Effector memory CD8-positive, alpha-beta T cell (primary cell): ENCODE results near the gene CDHR1.
A peak's percentile ranks its signal among the peaks of the same experiment; 100 is the strongest.
"Not testable (repeated sequence)": the region's sequence is repeated elsewhere in the genome, so short reads cannot be mapped to it uniquely, and the experiment has no call there.

Experiments
- ATAC-seq: fragments of 150-1000 bp; cut with Tn5 transposase; replicated peaks from 2 replicates; pipeline ENCODE4 v1.10.0; 2021; ENCODE audit warnings: mild to moderate bottlenecking, moderate library complexity
- DNase-seq, 3 experiments: peaks; one replicate each; pipeline ENCODE4 v3.0.0; 2021
- H3K27ac Mint-ChIP-seq, 2 donors: one replicate each; pipeline ENCODE4 v1.8.0; 2022; ENCODE audit warnings: mild to moderate bottlenecking in 2 of 2, mixed read lengths in 2 of 2, moderate library complexity in 2 of 2
- H3K27me3 Mint-ChIP-seq, 2 donors: one replicate each; pipeline ENCODE4 v1.8.0; 2022; ENCODE audit warnings: mixed read lengths in 2 of 2
- H3K36me3 Mint-ChIP-seq: one replicate; pipeline ENCODE4 v1.8.0; 2022; ENCODE audit warnings: mild to moderate bottlenecking, moderate library complexity, mixed read lengths; ENCODE audit not compliant: insufficient read depth
- H3K4me1 Mint-ChIP-seq, 2 donors: one replicate each; pipeline ENCODE4 v1.8.0; 2022; ENCODE audit warnings: low read depth in 2 of 2, mixed read lengths in 2 of 2
- H3K4me3 Mint-ChIP-seq, 2 donors: one replicate each; pipeline ENCODE4 v1.8.0; 2022; ENCODE audit warnings: mild to moderate bottlenecking in 2 of 2, mixed read lengths in 2 of 2, moderate library complexity in 2 of 2
- H3K9me3 Mint-ChIP-seq, 2 donors: one replicate each; pipeline ENCODE4 v1.8.0; 2022; ENCODE audit warnings: mixed read lengths in 2 of 2

Gene CDHR1

GRCh38 chr10:84178160-84178609, 16.2 kb upstream of the CDHR1 start:
- Mint-ChIP-seq H3K4me1 (peaks cover 8 to 9% of the 10 kb centered on the region in 2 donors), H3K4me3 (no peak overlapping the region), H3K27ac (no peak overlapping the region), H3K36me3 (no peaks in the 10 kb centered on the region), H3K27me3 (no peaks in the 10 kb centered on the region), H3K9me3 (no peaks in the 10 kb centered on the region)
- DNase-seq = no peak
- no peak for ATAC-seq

DNA sequence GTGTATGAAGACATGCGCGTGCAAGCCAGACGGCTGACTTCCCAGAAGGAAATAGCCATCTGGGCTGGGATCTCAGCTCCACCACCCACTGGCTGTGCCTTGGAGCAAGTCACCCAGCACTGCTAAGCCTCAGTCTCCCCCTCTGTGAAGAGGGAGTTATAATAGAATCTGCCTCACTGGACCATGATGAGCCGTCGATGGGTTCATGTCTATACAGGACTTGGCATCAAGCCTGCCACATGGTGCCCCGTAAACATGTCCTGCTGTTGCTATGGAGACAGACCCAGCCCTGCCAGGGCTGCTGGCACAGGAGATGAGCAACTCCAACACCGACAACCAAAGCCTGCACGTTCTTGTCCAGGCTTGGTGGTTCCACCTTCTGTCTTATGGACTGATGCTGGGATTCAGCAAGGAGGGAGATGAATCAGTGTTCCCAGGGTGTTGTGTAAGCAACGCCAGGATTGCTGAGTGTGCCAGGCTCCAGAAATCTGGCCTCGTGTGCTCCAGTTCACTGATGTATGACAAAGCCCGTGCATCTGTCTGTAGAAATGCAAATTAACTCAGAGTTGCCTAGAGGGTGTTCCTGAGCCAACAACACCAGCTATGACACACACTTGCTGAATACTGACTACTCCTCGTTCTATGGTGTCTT, 15.2 kb upstream of the CDHR1 start:
- ATAC-seq (peak; percentile 62), DNase-seq (peak in 2 of 3 experiments; percentile 63 to 66)
- Mint-ChIP-seq H3K27ac (no peak overlapping the region), H3K27me3 (no peaks in the 10 kb centered on the region), H3K9me3 (no peaks in the 10 kb centered on the region), H3K4me1 (peaks cover 8 to 9% of the 10 kb centered on the region in 2 donors), H3K4me3 (no peak overlapping the region), H3K36me3 (no peaks in the 10 kb centered on the region)

- peaks cover 14 to 16% of the 10 kb centered on the region in 2 donors for H3K4me1 Mint-ChIP-seq
- not testable (repeated sequence) for H3K27ac Mint-ChIP-seq, H3K9me3 Mint-ChIP-seq, ATAC-seq, DNase-seq, H3K27me3 Mint-ChIP-seq, H3K36me3 Mint-ChIP-seq, H3K4me3 Mint-ChIP-seq
These were observed 14.0 kb upstream of the CDHR1 start for GRCh38 chr10:84180386-84180785.

- Mint-ChIP-seq H3K36me3 (no peaks in the 10 kb centered on the region), H3K9me3 (no peaks in the 10 kb centered on the region), H3K27ac (no peak overlapping the region), H3K27me3 (no peaks in the 10 kb centered on the region), H3K4me3 (no peak overlapping the region), H3K4me1 (peaks cover 10 to 12% of the 10 kb centered on the region in 2 donors)
- ATAC-seq = no peak
- DNase-seq = no peak
These were observed 12.7 kb upstream of the CDHR1 start for GRCh38 chr10:84181631-84182030.

DNA sequence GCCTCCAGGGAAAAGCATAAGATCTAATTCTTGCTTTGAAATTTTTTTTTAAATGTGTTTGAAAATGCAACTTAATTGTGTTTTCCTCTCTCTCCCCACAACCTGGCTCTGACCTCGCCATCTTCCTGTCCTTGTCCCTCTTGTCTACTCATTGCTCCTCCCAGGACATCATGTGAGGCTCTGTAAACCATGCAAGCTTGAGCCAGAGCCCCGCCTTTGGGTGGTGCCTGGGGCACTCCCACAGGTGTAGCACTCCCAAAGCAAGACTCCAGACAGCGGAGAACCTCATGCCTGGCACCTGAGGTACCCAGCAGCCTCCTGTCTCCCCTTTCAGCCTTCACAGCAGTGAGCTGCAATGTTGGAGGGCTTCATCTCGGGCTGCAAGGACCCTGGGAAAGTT, 9.8 kb upstream of the CDHR1 start:
- no peaks in the 10 kb centered on the region for H3K36me3 Mint-ChIP-seq
- H3K4me3 Mint-ChIP-seq = no peak overlapping the region
- peaks cover 6 to 7% of the 10 kb centered on the region in 2 donors for H3K4me1 Mint-ChIP-seq
- ATAC-seq (no peak), DNase-seq (no peak)
- no peaks in the 10 kb centered on the region for H3K27me3 Mint-ChIP-seq
- no peaks in the 10 kb centered on the region for H3K9me3 Mint-ChIP-seq
- H3K27ac Mint-ChIP-seq = no peak overlapping the region

- H3K4me3 Mint-ChIP-seq = no peak overlapping the region
- no peak overlapping the region for H3K27ac Mint-ChIP-seq
- peaks cover 11 to 13% of the 10 kb centered on the region in 2 donors for H3K4me1 Mint-ChIP-seq
- no peak for ATAC-seq
- H3K36me3 Mint-ChIP-seq = peaks cover 2% of the 10 kb centered on the region
- no peak for DNase-seq
- no peaks in the 10 kb centered on the region for H3K27me3 Mint-ChIP-seq
- no peaks in the 10 kb centered on the region for H3K9me3 Mint-ChIP-seq
These were observed 8.7 kb upstream of the CDHR1 start for GRCh38 chr10:84185526-84186175.

GRCh38 chr10:84188815-84189214, 5.5 kb upstream of the CDHR1 start:
- DNase-seq (no peak), ATAC-seq (no peak)
- no peaks in the 10 kb centered on the region for H3K27me3 Mint-ChIP-seq
- H3K36me3 Mint-ChIP-seq = peaks cover 2% of the 10 kb centered on the region
- no peak overlapping the region for H3K27ac Mint-ChIP-seq
- no peaks in the 10 kb centered on the region for H3K9me3 Mint-ChIP-seq
- no peak overlapping the region for H3K4me3 Mint-ChIP-seq
- peaks cover 25 to 31% of the 10 kb centered on the region in 2 donors for H3K4me1 Mint-ChIP-seq

- Mint-ChIP-seq H3K4me1 (peaks cover 21 to 30% of the 10 kb centered on the region in 2 donors), H3K27me3 (no peaks in the 10 kb centered on the region), H3K36me3 (peaks cover 2% of the 10 kb centered on the region), H3K9me3 (no peaks in the 10 kb centered on the region), H3K27ac (no peak overlapping the region), H3K4me3 (no peak overlapping the region)
- DNase-seq (no peak), ATAC-seq (peak; percentile 21)
These were observed 3.7 kb upstream of the CDHR1 start for GRCh38 chr10:84190621-84191020.

DNA sequence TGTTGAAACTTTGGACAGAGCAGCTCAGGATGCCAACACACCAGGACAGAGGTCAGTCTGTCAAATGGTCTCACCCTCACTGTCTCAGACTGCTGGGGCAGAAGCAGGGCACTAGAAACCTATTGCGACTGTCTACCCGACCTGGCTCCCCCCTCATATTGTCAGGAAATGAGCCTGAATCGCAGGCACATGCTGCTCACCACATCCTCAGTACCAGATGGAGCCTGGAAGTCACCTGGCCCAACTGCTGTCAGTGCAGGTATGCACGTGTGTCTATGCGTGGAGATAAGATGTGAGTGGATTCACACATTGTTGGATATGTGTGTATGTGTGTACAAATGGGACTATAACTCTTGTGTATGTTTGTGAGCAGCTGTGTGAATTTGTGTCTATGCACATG, 3.2 kb upstream of the CDHR1 start:
- Mint-ChIP-seq H3K4me1 (peaks cover 23 to 35% of the 10 kb centered on the region in 2 donors), H3K27me3 (no peaks in the 10 kb centered on the region), H3K27ac (no peak overlapping the region), H3K9me3 (no peaks in the 10 kb centered on the region), H3K36me3 (peaks cover 2% of the 10 kb centered on the region), H3K4me3 (peak overlapping the region; percentile 1 to 54)
- ATAC-seq = peak; percentile 77
- peak in 2 of 3 experiments; percentile 27 to 32 for DNase-seq

DNA sequence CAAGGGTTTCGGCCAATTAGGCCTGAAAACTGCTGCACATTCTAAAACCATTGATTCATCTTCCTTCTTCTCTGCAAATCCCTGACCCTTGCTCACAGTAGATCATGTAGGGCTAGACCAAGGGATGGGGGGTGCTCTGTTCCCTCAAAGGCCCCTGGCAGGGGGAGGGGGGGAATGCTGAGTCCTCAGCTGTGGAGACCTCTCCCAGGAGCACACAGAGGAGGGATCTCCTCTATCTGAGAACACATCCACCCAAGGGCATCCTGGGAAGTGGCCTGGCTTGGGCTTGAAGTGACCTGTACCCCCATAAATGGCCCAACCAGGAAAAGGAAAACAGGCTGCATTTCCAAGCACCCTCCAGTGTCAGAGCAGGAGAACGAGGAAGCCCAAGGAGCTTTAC, 1.0 kb upstream of the CDHR1 start:
- ATAC-seq = no peak
- Mint-ChIP-seq H3K27me3 (no peaks in the 10 kb centered on the region), H3K36me3 (peaks cover 2% of the 10 kb centered on the region), H3K4me1 (peaks cover 23 to 36% of the 10 kb centered on the region in 2 donors), H3K27ac (no peak overlapping the region), H3K9me3 (no peaks in the 10 kb centered on the region), H3K4me3 (peak overlapping the region in 1 of 2 donors; percentile 40)
- no peak for DNase-seq

- H3K4me3 Mint-ChIP-seq = peak overlapping the region; percentile 72 to 75
- no peak overlapping the region for H3K27ac Mint-ChIP-seq
- no peaks in the 10 kb centered on the region for H3K27me3 Mint-ChIP-seq
- no peaks in the 10 kb centered on the region for H3K9me3 Mint-ChIP-seq
- peaks cover 2% of the 10 kb centered on the region for H3K36me3 Mint-ChIP-seq
- ATAC-seq = no peak
- H3K4me1 Mint-ChIP-seq = peaks cover 23 to 36% of the 10 kb centered on the region in 2 donors
- DNase-seq = no peak
These were observed 402 bp upstream of the CDHR1 start for GRCh38 chr10:84193846-84194423.

DNA sequence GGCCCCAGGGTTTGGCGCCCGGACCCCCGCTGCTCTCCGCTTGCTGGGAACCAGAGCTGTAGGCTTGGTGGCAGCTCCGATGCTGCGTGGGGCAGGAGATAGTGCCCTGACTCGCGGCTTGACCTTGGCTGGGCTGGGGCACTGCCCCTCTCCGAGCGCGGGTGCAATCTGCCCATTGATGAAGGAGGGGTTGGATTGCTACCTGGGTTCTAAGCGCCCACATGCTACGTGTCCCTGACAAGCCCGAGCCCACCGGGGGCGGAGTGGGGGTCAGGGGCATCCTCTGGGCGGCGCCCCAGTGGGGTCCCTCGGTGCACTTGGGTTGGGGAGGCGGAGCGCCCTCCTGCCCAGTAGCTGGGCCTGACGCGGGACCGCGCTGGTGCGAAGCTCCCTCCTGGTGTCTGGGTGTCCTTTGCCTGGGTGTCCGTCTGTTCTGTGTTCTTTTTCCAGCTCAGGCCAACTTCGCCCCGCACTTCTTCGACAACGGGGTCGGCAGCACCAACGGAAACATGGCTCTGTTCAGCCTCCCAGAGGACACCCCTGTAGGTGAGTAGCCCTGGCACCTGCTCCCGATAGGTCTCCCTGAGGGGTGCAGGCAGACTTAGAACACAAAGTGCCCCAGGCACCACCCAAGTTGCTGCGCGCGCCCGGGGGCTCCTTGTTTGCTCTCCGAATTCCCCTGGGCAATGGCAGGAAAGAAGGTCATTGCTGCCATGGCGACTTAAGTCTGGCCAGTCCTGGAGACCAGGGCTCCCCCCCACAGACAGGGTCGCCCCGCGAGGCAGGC, 900 bp downstream of the CDHR1 start:
- H3K27ac Mint-ChIP-seq = peak overlapping the region in 1 of 2 donors; percentile 46
- DNase-seq = no peak
- H3K4me3 Mint-ChIP-seq = peak overlapping the region; percentile 72 to 75

DNA sequence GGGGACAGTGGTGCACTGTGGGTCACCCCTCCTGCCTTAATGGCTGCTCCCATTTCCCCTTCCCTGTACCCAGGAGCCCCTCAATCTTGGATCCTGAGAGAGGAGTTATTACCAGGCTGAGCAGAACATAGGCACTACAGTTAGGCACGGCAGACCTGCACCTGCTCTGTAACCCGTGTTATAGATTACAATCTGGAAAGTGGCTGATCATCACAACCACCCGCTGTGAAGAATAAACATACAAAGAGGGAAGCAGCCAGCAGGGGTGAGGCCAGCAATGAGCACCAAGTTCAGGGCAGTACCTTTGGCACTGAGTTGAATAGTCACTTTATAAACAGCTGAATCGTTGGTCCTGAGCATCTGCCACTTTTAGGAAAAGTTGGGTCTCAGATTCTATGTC, 1.7 kb downstream of the CDHR1 start:
- DNase-seq = no peak
- no peaks in the 10 kb centered on the region for H3K36me3 Mint-ChIP-seq
- no peak for ATAC-seq
- no peaks in the 10 kb centered on the region for H3K9me3 Mint-ChIP-seq
- no peaks in the 10 kb centered on the region for H3K27me3 Mint-ChIP-seq
- H3K4me1 Mint-ChIP-seq = peaks cover 14 to 27% of the 10 kb centered on the region in 2 donors
- H3K27ac Mint-ChIP-seq = peak overlapping the region in 1 of 2 donors; percentile 46
- H3K4me3 Mint-ChIP-seq = peak overlapping the region in 1 of 2 donors; percentile 75

More for the DNA sequence above, 900 bp downstream of the CDHR1 start:
- Mint-ChIP-seq H3K9me3 (no peaks in the 10 kb centered on the region), H3K4me1 (peaks cover 22 to 35% of the 10 kb centered on the region in 2 donors), H3K27me3 (no peaks in the 10 kb centered on the region), H3K36me3 (peaks cover 2% of the 10 kb centered on the region)
- no peak for ATAC-seq
